EL (cell line): ENCODE measurements around the gene SCGB1D1.

Experiments
- DNase-seq: peaks from one replicate; pipeline ENCODE4 v3.0.0-alpha.2; 2016

SCGB1D1 gene

GRCh38 chr11:62237499-62237898 lies 47.5 kb downstream of the SCGB1D1 start:
- DNase-seq, result no peak

GRCh38 chr11:62238151-62238550 lies 48.1 kb downstream of the SCGB1D1 start:
- no peak for DNase-seq

GRCh38 chr11:62241095-62241494 lies 51.1 kb downstream of the SCGB1D1 start:
- no peak for DNase-seq

- DNase-seq, result no peak
Measured at GRCh38 chr11:62242021-62242420, 52.0 kb downstream of the SCGB1D1 start, which contains the start of gene SCGB1D2. Gene SCGB1D2, plus strand, starts transcription at chr11:62242239. Its CDS starts 69 bp downstream, at chr11:62242308.
